GM19324 (cell line): ENCODE results near the gene POLR2J.
A peak's percentile ranks its signal among the peaks of the same experiment; 100 is the strongest.

Experiments
- ATAC-seq: cut with Tn5 transposase; IDR thresholded peaks from one replicate; pipeline ENCODE4 v1.9.1; 2021; ENCODE audit warnings: mild to moderate bottlenecking, moderate library complexity; ENCODE audit not compliant: unreplicated experiment, low FRiP score

POLR2J gene

GRCh38 chr7:102444961-102445673 lies 33.6 kb downstream of the POLR2J start:
- ATAC-seq = peak; percentile 39

- no peak for ATAC-seq
These were observed 38.5 kb downstream of the POLR2J start for GRCh38 chr7:102439963-102440795.

- no peak for ATAC-seq
These were observed 42.6 kb downstream of the POLR2J start for GRCh38 chr7:102436118-102436517.

- no peak for ATAC-seq
These were observed 44.7 kb downstream of the POLR2J start for GRCh38 chr7:102434039-102434486.

- ATAC-seq = peak; percentile 71
These were observed 45.3 kb downstream of the POLR2J start, which contains the start of gene ORAI2 for GRCh38 chr7:102433219-102434038. Gene ORAI2 (plus strand): TSS chr7:102433575. CDS start chr7:102438957, 5,382 bp downstream.

GRCh38 chr7:102432442-102433218 lies 46.1 kb downstream of the POLR2J start:
- peak; percentile 43 for ATAC-seq

- ATAC-seq = no peak
These were observed 47.0 kb downstream of the POLR2J start for GRCh38 chr7:102431617-102432298.

GRCh38 chr7:102429141-102429899 lies 49.4 kb downstream of the POLR2J start:
- ATAC-seq = no peak

- peak; percentile 3 for ATAC-seq
These were observed 51.7 kb downstream of the POLR2J start for GRCh38 chr7:102427019-102427405.

- peak; percentile 51 for ATAC-seq
These were observed 52.3 kb downstream of the POLR2J start for GRCh38 chr7:102426268-102427018.

- ATAC-seq = peak; percentile 44
These were observed 53.0 kb downstream of the POLR2J start for GRCh38 chr7:102425639-102426267.

GRCh38 chr7:102424787-102425218 lies 53.9 kb downstream of the POLR2J start:
- ATAC-seq = peak; percentile 29

- no peak for ATAC-seq
These were observed 54.6 kb downstream of the POLR2J start for GRCh38 chr7:102424129-102424551.
